HG03060 (cell line): ENCODE results near the gene IL17RD.

Experiments used
- ATAC-seq: cut with Tn5 transposase; IDR thresholded peaks from one replicate; pipeline ENCODE4 v1.9.1; 2021; ENCODE audit warnings: low read depth, moderate number of reproducible peaks; ENCODE audit not compliant: unreplicated experiment

The IL17RD gene

DNA sequence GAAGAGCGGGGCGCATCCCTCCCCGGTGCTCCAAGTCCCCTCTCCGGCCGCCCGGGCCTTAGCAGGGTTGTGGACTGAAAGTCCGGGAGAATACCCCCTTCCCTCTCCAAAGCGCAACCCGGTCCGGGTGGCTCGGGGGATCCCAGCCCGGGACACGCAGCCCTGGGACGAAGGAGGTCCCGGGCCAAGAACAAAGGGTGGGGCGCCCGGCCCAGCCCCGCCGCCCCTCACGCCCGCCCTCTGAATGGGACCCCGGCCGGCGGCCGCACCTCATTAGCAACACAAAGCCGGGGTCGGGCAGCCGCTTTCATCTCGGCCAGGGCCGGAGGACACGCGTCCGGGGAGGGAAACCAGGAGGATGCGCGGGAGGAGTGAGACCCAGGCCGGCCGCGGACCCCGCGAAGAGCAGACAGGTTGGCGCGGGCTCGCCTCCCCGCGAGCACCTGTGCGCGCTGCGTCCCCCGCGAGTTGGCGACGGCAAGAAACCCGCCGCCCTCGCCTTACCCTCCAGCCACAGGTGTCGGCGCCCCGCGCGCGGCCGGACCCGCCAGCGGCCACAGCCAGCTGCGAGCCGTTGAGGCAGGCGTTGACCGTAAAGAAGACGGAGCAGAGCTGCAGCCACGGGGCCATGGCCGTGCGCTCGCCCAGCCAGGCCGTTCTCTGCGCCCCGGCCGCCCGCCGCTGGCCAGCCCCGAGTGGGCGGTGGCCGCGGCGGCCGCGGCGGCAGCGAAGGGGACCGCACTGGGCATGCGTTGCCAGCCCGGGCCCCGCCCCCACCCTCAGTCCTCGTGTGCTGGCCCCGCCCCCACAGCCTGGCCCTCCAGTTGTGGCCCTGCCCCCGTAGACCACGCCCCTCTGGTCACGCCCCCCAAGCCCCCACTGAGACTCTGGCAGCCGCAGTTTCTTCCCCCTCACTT lies at the start of gene IL17RD:
TSS of gene IL17RD (minus strand) at position 697 of the 917 bp plus-strand sequence. CDS start at position 630, 67 bp downstream.
- no peak for ATAC-seq

DNA sequence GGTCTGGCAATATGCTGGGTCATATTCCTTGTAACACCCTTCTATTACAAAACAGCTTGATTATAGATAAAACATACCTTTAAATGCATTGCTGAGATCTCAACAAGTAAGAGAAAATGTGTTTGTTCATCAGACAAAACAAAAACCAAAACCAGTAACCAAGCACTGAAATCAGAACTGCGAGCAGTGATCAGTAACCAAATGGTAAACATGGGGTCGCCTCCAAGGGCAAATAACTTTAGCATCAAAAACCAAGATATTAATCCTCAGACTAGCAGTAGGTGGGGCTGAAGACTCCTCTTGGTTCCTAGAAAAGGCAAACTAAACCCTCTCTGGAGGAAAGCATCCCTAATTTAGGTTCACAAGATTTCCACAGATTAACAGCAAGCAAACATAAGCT lies 41.3 kb upstream of the IL17RD start:
- ATAC-seq = no peak

DNA sequence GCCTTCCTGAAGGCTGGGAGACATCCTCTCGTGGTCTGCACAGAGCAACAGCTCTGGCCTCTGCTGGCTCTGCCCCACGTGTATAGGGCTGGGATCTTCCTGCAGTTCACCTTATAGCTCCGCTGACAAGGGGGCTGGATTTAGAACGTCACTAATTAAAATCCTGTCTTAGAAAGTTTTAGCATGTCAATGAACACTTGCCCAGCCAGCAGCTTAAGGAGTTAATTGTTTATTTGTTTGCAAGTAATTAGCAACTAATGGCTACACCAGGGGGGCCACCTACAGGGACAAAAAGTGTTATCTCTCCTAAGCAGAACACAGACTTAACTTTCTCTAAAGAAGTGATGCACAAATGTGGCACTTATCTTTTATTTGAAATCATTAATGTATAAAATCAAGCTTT lies 34.7 kb upstream of the IL17RD start, which contains the start of gene HESX1:
TSS of gene HESX1 (minus strand) at position 84 of the 403 bp plus-strand sequence. CDS start at position 24, 60 bp downstream.
- no peak for ATAC-seq

DNA sequence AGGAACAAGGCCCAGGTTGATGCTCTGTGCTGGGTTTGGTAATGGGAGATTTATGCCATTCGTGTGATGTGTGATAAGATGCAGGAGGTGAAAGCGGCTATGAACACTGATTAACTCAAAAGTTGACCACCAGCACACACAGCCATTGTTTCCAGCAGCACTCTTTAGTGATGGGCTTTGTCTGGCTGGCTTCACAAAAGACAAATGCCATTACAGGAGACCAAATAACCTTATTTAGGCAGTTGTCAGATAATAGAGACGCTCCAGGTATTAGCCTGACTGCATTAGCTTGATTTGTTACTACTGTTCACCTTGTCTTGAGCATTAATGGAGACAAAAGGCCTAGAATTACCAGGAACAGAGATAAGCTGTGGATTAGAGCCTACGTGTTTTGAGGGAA lies 29.5 kb upstream of the IL17RD start:
- ATAC-seq = no peak

DNA sequence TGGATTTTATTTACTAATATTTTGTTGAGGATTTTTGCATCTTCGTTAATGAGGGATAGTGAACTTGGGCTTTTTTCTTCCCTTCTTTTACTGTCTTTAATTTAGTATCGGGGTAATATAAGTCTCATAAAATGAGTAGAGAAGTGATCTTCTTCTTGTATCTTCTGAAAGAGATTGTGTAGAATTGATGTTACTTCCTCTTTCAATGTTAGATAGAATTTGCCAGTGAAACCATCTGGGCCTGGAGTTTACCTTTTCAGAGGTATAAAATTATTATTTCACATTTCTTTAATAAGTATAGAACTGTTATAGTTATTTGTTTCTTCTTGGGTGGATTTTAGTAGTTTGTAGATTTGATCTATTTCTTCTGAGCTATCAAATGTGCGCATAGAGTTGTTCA lies 26.9 kb upstream of the IL17RD start:
- ATAC-seq = no peak

DNA sequence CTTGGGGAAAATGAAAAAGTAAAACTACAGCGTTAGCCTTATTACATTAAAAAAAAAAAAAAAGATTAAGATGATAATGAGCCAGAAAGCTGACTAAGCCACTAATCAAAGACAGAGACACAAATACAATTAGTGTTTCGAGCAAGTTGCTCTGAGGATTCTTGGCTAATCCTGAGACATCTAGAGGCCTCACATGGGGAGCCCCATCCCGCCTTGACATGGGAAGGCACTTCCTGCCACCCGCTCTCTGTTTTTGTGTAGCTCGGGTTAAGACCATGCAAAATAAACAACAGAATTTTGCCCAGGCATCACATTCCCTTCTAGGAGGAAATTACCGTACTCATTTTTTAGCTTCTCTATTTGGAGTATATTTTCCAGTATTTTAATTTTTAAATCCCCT lies 19.4 kb upstream of the IL17RD start:
- no peak for ATAC-seq

DNA sequence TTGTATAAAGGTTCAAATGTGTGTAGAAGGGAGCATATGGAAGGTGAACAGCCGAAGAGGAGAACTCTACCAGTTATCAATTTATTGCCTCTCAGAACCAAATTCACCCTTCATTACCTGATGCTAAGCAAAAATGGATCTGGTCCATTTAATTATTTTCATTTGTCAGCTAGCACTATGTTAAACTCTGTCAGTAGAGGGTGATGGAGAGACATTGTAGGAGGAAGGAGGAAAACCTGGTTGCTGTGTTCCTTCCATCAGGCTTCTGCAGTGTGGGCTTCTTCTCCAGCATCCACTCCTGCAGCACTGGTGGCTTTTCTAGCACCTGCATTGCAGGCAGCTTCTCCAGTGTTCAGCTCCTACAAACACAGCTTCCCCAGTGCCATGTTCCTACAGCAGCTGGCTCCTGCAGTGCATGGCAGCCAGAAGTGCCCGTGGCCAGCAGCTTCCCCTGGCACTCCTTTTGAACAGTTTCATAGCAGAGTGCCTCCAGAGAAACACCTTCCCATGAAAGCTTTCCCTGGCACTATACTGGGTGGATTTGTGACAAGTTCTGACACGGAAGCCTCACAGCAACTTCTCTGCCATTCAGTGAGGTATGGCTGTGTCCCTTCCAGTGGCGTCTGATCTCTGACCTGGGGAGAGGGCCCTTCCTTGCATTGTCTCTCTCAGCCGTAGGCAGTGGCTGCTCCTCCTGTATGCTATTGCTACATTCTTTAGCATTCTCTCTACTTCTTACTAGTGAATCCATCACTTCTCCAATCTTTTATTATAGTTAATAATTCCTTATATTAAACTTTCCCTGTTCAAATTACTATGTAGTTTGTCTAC lies 14.6 kb upstream of the IL17RD start:
- no peak for ATAC-seq

DNA sequence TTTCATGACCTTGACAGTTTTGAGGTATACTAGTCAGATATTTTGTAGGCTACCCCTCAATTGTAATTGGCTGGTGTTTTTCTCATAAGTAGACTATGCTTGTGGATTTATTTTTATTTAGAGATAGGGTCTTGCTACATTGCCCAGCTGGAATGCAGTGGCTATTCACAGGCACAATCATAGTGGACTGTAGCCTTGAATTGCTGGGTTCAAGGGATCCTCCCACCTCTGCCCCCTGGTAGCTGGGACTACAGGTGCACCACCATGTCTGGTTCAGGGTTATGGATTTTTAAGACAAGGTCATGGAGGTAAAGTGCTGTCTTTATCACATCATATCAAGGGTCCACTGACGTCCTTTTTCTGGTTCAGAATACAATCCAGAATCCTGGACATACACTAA lies 10.9 kb upstream of the IL17RD start:
- ATAC-seq = no peak

DNA sequence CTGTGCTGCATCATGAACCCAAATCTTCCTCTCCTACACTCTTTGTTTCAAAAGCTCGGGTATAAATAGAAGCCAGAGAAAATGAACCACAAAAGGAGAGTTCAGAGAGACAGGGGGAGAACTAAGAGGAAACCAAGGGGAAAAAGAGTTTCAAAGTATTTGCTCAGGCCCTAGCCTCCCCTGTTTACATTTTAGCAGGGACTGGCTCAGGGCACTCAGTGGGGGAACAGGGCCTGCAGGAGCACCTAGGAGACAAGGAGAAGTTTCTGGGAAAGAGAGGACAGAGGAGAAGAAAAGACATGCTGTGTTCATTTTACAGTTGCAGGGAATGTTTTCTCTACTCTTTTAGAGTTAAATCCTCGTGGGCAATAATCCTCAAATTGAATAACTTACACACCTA lies 8.5 kb upstream of the IL17RD start:
- no peak for ATAC-seq

DNA sequence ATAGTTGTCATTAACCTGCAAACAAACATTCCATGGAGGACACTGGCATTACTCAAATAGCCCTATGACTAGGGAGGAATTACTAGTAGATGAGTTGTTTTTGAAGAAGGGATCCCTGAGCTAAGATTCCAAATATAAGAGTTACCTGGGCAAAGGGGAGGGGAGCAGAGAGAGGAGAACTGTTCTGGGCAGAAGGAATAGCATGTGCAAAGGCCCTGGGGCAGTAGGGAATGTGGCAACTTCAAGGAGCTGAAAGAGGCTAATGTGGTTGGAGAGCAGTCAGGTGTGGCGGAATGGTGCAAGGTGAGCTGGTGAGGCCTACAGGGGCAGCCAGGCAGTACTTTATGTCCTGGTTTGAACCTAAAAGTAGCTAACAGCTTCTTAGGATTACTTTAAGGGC lies 5.8 kb upstream of the IL17RD start:
- ATAC-seq = no peak

DNA sequence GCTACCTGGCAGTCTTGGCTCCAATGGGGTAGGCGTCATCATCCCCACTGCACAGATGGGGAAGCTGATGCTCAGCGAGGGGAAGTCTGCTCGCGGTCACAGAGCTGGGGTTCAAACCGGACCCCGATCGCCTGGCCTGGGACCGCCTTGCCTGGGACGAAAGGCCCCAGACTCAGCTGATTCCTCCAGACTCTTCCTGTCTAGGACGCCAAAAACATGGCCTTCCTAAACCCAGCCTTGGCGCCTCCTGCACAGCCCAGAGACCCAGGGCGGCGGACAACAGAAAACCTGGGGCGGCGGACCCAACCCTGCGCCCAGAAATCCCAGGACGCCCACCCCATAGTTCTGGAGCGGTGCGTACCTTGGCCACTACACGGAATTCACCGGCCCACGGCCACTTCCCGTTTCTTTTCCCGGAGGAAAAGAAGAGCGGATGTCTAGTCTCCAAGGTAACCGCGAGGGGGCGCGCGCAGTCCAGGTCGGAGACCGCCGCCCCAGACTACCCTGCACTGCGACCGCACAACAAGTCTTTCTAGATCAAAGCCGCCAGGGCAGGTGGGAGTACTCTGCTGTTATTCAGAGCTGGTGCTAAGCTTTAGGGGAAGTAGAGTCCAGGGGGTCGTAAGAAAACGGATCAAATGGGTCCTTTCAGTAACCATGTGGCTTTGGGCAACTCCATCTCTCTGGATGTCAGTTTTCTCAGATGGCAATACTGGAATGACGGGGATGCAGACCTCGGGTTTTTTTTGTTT lies 4.9 kb upstream of the IL17RD start:
- no peak for ATAC-seq

DNA sequence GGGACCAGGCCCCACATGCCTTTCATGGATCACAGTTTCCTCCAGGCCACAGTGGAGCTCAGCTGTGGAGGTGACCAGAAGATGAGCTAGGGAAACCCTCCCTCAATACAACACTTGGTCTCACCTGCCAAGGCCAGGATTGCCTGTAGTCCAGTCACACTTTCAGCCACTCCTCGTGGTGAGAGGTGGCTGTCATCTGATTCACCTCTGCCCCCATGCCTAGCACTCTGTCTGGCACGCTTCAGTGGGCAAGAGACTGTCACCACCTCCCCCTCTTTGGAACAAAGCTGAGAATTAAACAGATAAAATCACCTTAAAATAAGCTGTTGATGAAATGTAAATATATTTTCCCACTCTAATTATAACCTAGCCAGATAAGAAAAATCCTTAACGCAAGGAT lies 4.0 kb upstream of the IL17RD start:
- ATAC-seq = no peak

DNA sequence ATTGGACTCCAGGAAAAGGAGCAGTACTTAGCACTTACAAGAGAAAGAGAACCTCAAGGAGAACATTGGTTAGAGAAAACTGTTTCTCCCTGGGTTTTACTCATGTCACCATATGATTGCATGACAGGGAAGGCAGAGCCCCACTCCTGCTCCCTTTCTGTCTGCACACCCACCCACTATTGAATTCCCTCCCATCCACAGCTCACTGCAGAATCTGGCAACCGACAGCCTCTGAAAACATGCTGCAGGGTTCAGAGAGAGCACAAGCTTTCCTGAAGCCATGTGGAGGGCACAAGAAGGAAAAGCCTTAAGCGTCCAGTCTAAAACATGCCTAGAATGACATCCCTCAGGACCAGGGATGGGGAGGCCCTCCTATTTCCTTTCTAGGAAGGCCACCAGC lies 3.0 kb upstream of the IL17RD start:
- no peak for ATAC-seq

DNA sequence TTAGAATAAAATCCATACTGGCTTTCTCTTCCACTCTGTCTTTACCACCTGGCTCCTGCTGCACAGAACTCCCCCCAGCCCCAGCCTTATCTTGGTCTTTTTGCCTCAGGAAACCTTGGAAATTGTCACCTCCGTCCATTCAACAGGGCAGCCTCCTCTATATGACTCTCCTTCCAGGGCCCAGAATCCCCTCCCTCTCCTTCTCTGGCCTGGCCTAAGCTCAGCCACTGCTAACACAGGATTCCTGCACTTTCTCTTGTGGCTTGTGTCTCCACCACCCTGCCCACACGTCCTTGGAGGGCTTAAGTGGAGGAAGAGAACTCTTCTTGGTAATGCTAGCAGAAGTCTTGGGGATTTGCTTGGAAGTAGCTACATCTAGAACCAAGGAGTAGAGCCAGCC lies 1.5 kb upstream of the IL17RD start:
- no peak for ATAC-seq

DNA sequence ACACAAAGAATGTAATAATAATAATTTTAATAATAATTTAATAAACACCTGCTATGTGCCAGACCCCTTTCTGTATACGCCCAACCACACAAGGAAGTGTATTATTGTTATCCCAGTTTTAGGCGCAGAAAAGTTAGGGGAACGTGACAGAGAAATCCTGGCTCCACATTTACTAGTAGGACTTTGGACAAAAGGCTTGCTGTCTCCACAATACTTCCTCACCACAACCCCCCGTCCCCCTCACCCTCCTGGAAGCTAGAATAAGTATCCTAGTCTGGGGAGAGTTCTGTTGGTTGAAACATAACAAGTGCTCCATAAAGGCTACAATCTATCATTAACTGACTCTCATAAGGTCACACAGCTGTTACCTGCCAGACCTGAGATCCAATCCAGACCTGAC lies 488 bp upstream of the IL17RD start:
- ATAC-seq = no peak

DNA sequence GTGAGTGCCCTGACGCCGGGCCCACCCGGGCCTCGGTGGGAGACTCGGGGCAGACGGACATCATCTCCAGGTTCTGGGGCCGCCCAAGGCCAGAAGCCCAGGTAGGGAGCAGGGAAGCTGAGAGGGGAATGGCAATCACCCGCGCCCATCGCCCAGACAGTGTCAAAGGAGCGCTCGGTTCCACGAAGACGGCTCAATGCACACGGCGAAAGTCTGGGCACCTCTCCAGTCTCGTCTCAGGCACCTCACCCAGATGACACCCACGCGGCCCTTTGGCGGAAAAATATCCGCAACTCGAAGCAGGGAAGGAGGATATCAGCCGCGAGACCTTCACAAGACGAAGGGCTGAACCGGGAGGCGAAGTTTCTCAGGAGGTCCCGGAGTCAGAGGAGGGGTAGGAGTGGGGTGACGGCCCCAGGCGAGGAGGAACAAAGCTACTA lies 916 bp downstream of the IL17RD start:
- no peak for ATAC-seq

DNA sequence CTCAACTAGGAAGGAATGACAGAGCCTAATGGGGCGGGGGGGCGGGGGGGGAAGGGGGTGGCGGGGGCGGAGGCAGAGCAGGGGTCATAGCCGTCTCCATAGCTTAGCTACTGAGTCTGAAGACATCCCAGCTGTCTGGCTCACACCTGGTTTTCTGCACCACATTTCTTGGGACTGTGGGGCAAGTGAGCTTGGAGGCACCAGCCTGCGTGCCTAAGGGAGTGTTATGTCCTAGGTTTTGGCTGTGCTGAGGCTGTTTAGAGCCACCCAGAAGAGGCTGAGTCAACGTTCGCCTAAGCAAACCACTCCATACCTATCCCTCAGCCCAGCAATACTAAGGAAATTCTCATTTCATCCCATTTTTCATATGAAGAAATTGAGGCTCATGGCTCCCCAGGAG lies 1.4 kb downstream of the IL17RD start:
- ATAC-seq = no peak

DNA sequence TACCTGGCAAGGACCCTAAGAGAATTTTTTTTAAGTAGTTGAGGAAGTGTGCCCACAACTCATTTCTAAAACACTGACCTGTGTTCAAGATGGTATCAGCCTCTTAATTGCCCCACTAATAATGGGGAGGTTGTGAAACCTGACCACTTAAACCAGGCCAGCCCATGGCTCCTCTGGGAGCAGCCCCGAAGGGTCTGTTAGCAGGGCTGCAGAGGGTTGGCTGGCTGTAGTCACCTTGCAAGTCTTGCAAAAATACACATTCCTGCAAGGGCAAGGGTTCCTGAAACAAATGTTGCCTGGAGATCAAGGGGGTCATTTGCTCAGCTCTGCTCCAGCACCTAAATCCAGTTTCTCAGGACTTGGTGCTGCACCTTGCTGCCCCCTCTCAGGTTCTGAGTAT lies 3.2 kb downstream of the IL17RD start:
- ATAC-seq = no peak

DNA sequence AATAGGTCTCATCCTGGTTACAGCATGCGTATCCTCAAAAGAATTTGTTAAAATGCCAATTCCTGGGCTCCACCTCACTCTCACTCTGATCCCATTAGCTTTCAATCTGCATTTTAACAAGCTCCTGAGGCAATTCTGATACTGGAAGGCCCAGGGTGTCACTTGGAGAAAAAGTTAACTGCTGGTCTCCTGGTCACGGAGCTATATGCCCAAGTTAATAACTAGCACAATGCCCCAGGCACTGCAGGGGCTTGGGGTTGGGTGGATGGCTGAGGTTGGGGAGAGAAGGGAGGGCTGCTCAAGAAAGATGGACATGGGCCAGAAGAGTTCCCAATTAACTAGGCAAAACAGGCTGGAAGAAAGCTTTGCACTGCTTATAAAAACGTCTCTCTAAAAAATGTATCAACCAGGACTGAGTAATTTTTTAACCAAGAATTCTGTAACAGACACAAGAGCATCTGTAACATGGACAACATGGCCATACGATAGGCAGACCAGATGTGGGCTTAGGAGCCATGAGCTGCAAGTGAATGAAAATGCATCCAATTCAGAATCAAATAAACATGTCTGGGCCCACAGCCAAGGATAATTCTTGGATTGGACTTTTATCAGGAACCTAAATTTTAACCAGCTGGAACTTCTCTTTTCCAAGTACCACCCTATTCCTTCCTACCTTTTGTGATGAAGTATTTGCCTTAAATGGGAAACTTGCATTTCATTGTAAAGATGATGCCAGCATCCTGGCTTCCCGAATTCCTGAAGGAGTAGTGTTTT lies 4.2 kb downstream of the IL17RD start:
- ATAC-seq = no peak
